ENCODE data around the gene EFNA4. TPM values are rescaled to one million over a fixed set of nuclear protein-coding genes. Genes with fewer than 3 reads are reported as not detected.

EFNA4 gene
- total and polyA plus RNA-seq, 9 of the 15 experiments (the other 6 are each of a cell fraction or from before 2014, with no cell fraction given), result 0.68 to 7.4 (median 6.1) TPM

- TF ChIP-seq ARID3B (CRISPR knock-in tag; IDR thresholded peaks at IDR 0.05; ENCODE audit: borderline replicate concordance) (no peak), CXXC5 (CRISPR knock-in tag; IDR thresholded peaks at IDR 0.05) (peak; percentile 28), ZNF431 (CRISPR knock-in tag; IDR thresholded peaks at IDR 0.05) (no peak), ZNF318 (IDR thresholded peaks at IDR 0.05; ENCODE audit: borderline replicate concordance in 1 of 2, low read depth in 1 of 2) (no peak), ATF7 (IDR thresholded peaks at IDR 0.05) (0 out of 2 replicates have a peak, but pooled peaks have one; percentile 27), ZNF707 (CRISPR knock-in tag; conservative IDR thresholded peaks at IDR 0.05) (no peak), ZNF75A (CRISPR knock-in tag; IDR thresholded peaks at IDR 0.05) (no peak), SMC3 (conservative IDR thresholded peaks at IDR 0.05; ENCODE audit: insufficient read depth, low read depth, low read length) (peak; percentile 96), DEAF1 (CRISPR knock-in tag; IDR thresholded peaks at IDR 0.05) (peak; percentile 72), ZNF282 (CRISPR knock-in tag; IDR thresholded peaks at IDR 0.05) (no peak), IRF2 (CRISPR knock-in tag; IDR thresholded peaks at IDR 0.05) (no peak)
These were observed 27.8 kb downstream of the EFNA4 start (continued) for GRCh38 chr1:155091071-155092051.

Measured in K562 (cell line).